CD8-positive, alpha-beta memory T cell (primary cell): ENCODE measurements around the gene SRL. TPM values are rescaled to one million over a fixed set of nuclear protein-coding genes. Genes with fewer than 3 reads are reported as not detected.
A peak's percentile ranks its signal among the peaks of the same experiment; 100 is the strongest.
"Not testable (repeated sequence)": the region's sequence is repeated elsewhere in the genome, so short reads cannot be mapped to it uniquely, and the experiment has no call there.

Experiments
- CTCF ChIA-PET: fragments of 350-600 bp; sonication (Branson Sonifier 250); formaldehyde crosslinking; loops from one replicate; lab custom pipeline; 2021; ENCODE audit warnings: antibody characterized with exemption; lab: Charles Lee
- POLR2A ChIA-PET: fragments of 350-600 bp; sonication (Branson Sonifier 250); formaldehyde crosslinking; loops from one replicate; lab custom pipeline; 2021; ENCODE audit warnings: antibody characterized with exemption; lab: Charles Lee
- DNase-seq, 5 donors: peaks; one replicate each; pipeline versions ENCODE4 v3.0.0 to v3.0.0-alpha.2; 2020 to 2022; ENCODE audit warnings: mixed read lengths in 1 of 5
- H3K27ac ChIP-seq: one replicate; pipeline ENCODE4 v1.7.0; 2013; ENCODE audit warnings: low read depth, mild to moderate bottlenecking, low read length, moderate library complexity
- H3K27me3 ChIP-seq: 2 replicates; pipeline ENCODE4 v1.7.0; 2013; ENCODE audit warnings: low read length, mild to moderate bottlenecking; ENCODE audit not compliant: insufficient read depth, poor library complexity, severe bottlenecking
- H3K36me3 ChIP-seq: 2 replicates; pipeline ENCODE4 v1.7.0; 2013; ENCODE audit warnings: mild to moderate bottlenecking, low read length, moderate library complexity; ENCODE audit not compliant: insufficient read depth
- H3K4me1 ChIP-seq: 2 replicates; pipeline ENCODE4 v1.7.0; 2013; ENCODE audit warnings: mild to moderate bottlenecking, low read length, moderate library complexity; ENCODE audit not compliant: insufficient read depth
- H3K4me3 ChIP-seq: 2 replicates; pipeline ENCODE4 v1.7.0; 2013; ENCODE audit warnings: mild to moderate bottlenecking, low read length
- H3K9me3 ChIP-seq: 2 replicates; pipeline ENCODE4 v1.7.0; 2013; ENCODE audit warnings: mild to moderate bottlenecking, low read length
- H3K27ac Mint-ChIP-seq, 8 donors: one replicate each; pipeline ENCODE4 v1.8.0; 2020 to 2021; ENCODE audit warnings: mixed read lengths in 8 of 8, mild to moderate bottlenecking in 6 of 8, inconsistent platforms in 3 of 8, moderate library complexity in 3 of 8
- H3K27me3 Mint-ChIP-seq, 2 donors: one replicate each; pipeline ENCODE4 v1.8.0; 2020 to 2021; ENCODE audit warnings: mixed read lengths in 2 of 2, mild to moderate bottlenecking in 1 of 2, moderate library complexity in 1 of 2
- H3K36me3 Mint-ChIP-seq, 3 donors: one replicate each; pipeline ENCODE4 v1.8.0; 2020 to 2021; ENCODE audit warnings: mixed read lengths in 3 of 3, inconsistent platforms in 1 of 3, mild to moderate bottlenecking in 1 of 3
- H3K4me1 Mint-ChIP-seq, 3 donors: one replicate each; pipeline ENCODE4 v1.8.0; 2020 to 2021; ENCODE audit warnings: mixed read lengths in 3 of 3, inconsistent platforms in 1 of 3, mild to moderate bottlenecking in 1 of 3
- H3K4me3 Mint-ChIP-seq, 7 donors: one replicate each; pipeline ENCODE4 v1.8.0; 2020 to 2021; ENCODE audit warnings: mixed read lengths in 7 of 7, mild to moderate bottlenecking in 6 of 7, moderate library complexity in 4 of 7, inconsistent platforms in 2 of 7
- H3K9me3 Mint-ChIP-seq, 5 donors: one replicate each; pipeline ENCODE4 v1.8.0; 2020 to 2022; ENCODE audit warnings: mixed read lengths in 5 of 5, mild to moderate bottlenecking in 3 of 5, moderate library complexity in 2 of 5, inconsistent platforms in 1 of 5
- polyA plus RNA-seq: library from polyadenylated mRNA; unstranded; fragments of 300-500 nt; fragmentation: Illumina TruSeq; gene quantifications from one replicate; pipeline ENCODE4 v1.2.3, GENCODE V29; 2021
- total RNA-seq, 2 experiments: library from RNA; stranded (reverse); gene quantifications; one replicate each; pipeline ENCODE4 v1.2.3, GENCODE V29; 2021

Gene SRL
- total and polyA plus RNA-seq, 3 experiments from 2014 or later = not detected

DNA sequence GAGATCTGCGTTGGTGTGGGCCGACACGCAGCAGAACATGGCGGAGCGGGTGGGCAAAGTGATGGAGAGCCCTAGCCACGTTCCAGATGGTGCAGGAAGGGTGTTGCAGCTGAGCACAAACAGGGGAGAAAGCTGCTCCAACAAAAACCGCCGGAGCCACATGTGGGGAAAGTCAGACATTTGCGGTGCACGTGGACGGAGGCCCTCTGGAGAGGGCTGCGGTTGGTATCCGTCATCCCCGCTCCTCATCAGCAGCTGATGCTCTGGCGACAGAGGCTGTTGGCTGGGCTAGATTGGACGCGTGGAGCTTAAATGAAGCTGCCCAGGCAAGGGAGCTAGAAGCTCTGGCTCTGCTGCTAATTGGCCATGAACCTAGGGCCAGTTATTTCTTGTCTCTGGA is 82.2 kb downstream of the SRL start:
- POLR2A ChIA-PET = no interaction called here
- DNase-seq = no peak
- CTCF ChIA-PET = no interaction called here

DNA sequence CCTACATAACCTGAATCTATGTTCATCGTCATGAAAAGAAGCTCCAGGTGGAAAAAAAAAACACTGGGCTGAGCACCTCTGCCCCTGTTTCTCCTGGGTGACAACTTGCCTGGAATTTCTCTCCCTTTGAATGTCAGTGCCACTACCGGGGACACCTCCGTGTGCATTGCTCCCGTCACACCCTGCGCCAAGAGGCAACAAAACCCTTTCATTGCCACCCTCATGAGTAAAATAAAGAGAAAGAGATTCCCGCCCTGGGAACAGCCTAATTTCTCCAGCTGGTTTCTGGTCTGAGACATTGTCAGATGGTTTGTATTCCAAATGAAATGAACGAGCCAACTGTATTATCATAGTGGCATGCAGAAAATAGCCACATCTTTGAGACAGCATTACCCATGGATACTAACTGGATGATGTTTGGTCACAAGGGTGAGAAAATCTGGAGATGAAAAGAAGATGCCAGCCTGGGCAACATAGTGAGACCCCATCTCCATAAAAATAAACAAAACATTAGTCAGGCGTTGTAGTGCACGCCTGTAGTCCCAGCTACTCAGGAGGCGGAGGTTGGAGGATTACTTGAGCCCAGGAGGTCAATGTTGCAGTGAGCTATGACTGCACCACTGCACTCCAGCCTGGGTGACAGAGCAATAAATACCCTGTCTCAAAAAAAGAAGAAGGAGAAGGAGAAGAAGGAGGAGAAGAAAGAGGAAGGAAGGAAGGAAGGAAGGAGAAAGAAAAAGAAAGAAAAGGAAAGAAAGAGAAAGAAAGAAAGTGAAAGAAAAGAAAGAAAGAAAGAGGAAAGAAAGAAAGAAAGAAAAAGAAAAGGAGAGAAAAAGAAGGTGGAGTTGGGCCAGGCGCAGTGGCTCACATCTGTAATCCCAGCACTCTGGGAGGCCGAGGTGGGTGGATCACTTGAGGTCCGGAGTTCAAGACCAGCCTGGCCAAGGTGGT is 83.5 kb downstream of the SRL start:
- Histone ChIP-seq H3K4me1 (no peaks in the 10 kb centered on the region), H3K27ac (no peak overlapping the region), H3K27me3 (no peaks in the 10 kb centered on the region), H3K9me3 (no peaks in the 10 kb centered on the region), H3K36me3 (no peaks in the 10 kb centered on the region), H3K4me3 (no peak overlapping the region)
- peaks cover 0 to 4% of the 10 kb centered on the region in 2 donors for H3K27me3 Mint-ChIP-seq
- no peak overlapping the region for H3K27ac Mint-ChIP-seq
- no peak for DNase-seq
- H3K36me3 Mint-ChIP-seq = no peaks in the 10 kb centered on the region
- H3K4me3 Mint-ChIP-seq = no peak overlapping the region
- CTCF ChIA-PET = no interaction called here
- POLR2A ChIA-PET = no interaction called here
- H3K4me1 Mint-ChIP-seq = peaks cover 0 to 13% (median 0%) of the 10 kb centered on the region in 3 donors
- H3K9me3 Mint-ChIP-seq = no peaks in the 10 kb centered on the region

More for the DNA sequence above, 82.2 kb downstream of the SRL start:
- H3K27ac ChIP-seq = no peak overlapping the region
- Mint-ChIP-seq H3K36me3 (no peaks in the 10 kb centered on the region), H3K27ac (peak overlapping the region in 1 of 8 donors; percentile 42), H3K27me3 (peaks cover 0 to 4% of the 10 kb centered on the region in 2 donors), H3K9me3 (no peaks in the 10 kb centered on the region), H3K4me1 (peaks cover 0 to 13% (median 0%) of the 10 kb centered on the region in 3 donors), H3K4me3 (no peak overlapping the region)
- no peaks in the 10 kb centered on the region for H3K27me3 ChIP-seq
- no peaks in the 10 kb centered on the region for H3K9me3 ChIP-seq
- H3K4me3 ChIP-seq = no peak overlapping the region
- H3K36me3 ChIP-seq = no peaks in the 10 kb centered on the region
- no peaks in the 10 kb centered on the region for H3K4me1 ChIP-seq

DNA sequence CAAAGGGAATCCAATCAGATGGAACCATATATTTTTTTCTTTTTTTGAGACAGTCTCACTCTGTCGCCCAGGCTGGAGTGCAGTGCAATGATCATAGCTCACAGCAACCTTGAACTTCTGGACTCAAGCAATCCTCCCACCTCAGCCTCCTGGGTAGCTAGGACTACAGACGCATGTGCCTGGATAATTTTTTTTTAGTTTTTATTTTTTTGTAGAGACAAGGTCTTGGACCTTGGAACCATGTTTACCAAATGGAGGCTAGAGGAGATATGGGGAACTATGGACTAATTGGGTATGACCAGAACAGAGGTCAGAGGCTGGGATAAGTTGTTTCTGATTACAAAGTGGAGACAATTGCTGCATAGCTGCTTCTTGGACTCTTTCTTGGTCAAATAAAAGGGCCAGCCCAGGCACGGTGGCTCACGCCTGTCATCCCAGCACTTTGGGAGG is 84.5 kb downstream of the SRL start:
- Mint-ChIP-seq H3K36me3 (no peaks in the 10 kb centered on the region), H3K9me3 (no peaks in the 10 kb centered on the region), H3K27me3 (peaks cover 0 to 4% of the 10 kb centered on the region in 2 donors), H3K4me1 (peaks cover 0 to 13% (median 0%) of the 10 kb centered on the region in 3 donors), H3K4me3 (no peak overlapping the region), H3K27ac (no peak overlapping the region)
- ChIA-PET POLR2A (no interaction called here), CTCF (no interaction called here)
- DNase-seq = no peak
- Histone ChIP-seq H3K36me3 (no peaks in the 10 kb centered on the region), H3K27me3 (no peaks in the 10 kb centered on the region), H3K27ac (no peak overlapping the region), H3K4me1 (no peaks in the 10 kb centered on the region), H3K4me3 (no peak overlapping the region), H3K9me3 (no peaks in the 10 kb centered on the region)

- H3K27me3 ChIP-seq, H3K27ac ChIP-seq, H3K27ac Mint-ChIP-seq, H3K36me3 Mint-ChIP-seq, DNase-seq, POLR2A ChIA-PET, H3K9me3 Mint-ChIP-seq, H3K4me3 Mint-ChIP-seq, H3K9me3 ChIP-seq, H3K27me3 Mint-ChIP-seq, H3K36me3 ChIP-seq, H3K4me1 ChIP-seq, H3K4me3 ChIP-seq, CTCF ChIA-PET: not testable (repeated sequence)
- H3K4me1 Mint-ChIP-seq = peaks cover 0 to 13% (median 0%) of the 10 kb centered on the region in 3 donors
Measured at GRCh38 chr16:4156503-4156902, 85.4 kb downstream of the SRL start.

GRCh38 chr16:4153364-4153763 is 88.5 kb downstream of the SRL start:
- H3K4me1 Mint-ChIP-seq, H3K4me1 ChIP-seq, H3K9me3 ChIP-seq, H3K27ac ChIP-seq, H3K9me3 Mint-ChIP-seq, H3K36me3 Mint-ChIP-seq, H3K27me3 Mint-ChIP-seq, H3K4me3 Mint-ChIP-seq, H3K27me3 ChIP-seq, CTCF ChIA-PET, H3K36me3 ChIP-seq, DNase-seq, H3K4me3 ChIP-seq: not testable (repeated sequence)
- POLR2A ChIA-PET = interaction anchor here (0.7 kb wide), 1 partner anchor 14 kb away, joined by 7 read pairs; no protein-coding TSS in a partner anchor
- peak overlapping the region in 1 of 8 donors; percentile 38 for H3K27ac Mint-ChIP-seq

DNA sequence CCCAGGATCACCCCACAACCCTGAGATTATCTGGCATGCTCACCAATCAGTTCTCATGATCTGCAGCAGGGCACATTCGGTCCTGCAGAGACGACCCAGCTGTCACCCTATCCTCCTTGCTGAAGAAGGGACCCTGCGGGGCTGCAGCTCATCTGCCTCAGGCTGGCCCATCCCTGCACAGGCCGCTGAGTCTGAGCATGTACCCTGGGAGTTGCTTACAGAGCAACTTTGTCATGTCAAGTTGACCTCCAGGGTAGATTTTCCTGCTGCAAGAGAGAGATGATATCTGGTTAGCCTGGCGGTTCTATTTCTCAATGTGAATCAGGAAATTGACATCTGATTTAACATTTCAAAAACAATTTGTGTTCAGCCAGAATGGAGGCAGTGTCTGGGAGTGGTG is 89.6 kb downstream of the SRL start:
- Mint-ChIP-seq H3K27me3 (peaks cover 3 to 4% of the 10 kb centered on the region in 2 donors), H3K4me1 (no peaks in the 10 kb centered on the region), H3K4me3 (no peak overlapping the region), H3K27ac (peak overlapping the region in 1 of 8 donors; percentile 24), H3K9me3 (no peaks in the 10 kb centered on the region), H3K36me3 (no peaks in the 10 kb centered on the region)
- Histone ChIP-seq H3K4me1 (no peaks in the 10 kb centered on the region), H3K27ac (no peak overlapping the region), H3K36me3 (no peaks in the 10 kb centered on the region), H3K4me3 (no peak overlapping the region), H3K9me3 (no peaks in the 10 kb centered on the region), H3K27me3 (no peaks in the 10 kb centered on the region)
- DNase-seq = no peak
- CTCF ChIA-PET = no interaction called here
- POLR2A ChIA-PET = no interaction called here

DNA sequence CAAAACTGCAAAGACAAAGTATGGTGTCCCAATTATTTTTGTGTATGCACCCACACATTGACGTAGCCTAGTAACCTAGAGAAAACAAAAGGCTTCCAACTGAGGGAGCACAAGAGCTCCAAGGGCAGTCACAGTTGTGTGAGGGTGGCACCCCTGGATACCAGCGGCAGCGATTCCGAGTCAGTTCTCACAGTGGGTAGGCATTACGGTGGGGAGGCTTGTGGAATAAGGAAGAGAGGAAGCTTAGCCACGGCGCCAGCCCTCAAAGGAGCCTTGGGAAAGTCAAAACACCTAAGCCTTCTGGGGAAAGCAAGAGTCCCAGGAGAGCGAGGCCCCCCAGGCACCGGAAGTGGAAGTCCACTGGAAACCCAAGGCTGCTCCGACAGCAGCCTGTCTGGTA is 94.6 kb downstream of the SRL start:
- peaks cover 7 to 10% (median 8%) of the 10 kb centered on the region in 3 donors for H3K4me1 Mint-ChIP-seq
- DNase-seq = no peak
- Histone ChIP-seq H3K4me1 (peaks cover 6% of the 10 kb centered on the region), H3K27me3 (no peaks in the 10 kb centered on the region), H3K27ac (no peak overlapping the region), H3K4me3 (no peak overlapping the region), H3K36me3 (no peaks in the 10 kb centered on the region), H3K9me3 (no peaks in the 10 kb centered on the region)
- POLR2A ChIA-PET = no interaction called here
- CTCF ChIA-PET = interaction anchor here (1.0 kb wide), 1 partner anchor 37 kb away, joined by 3 read pairs; no protein-coding TSS in a partner anchor
- H3K9me3 Mint-ChIP-seq = no peaks in the 10 kb centered on the region
- peaks cover 2 to 7% of the 10 kb centered on the region in 2 donors for H3K27me3 Mint-ChIP-seq
- peaks cover 0 to 2% (median 0%) of the 10 kb centered on the region in 3 donors for H3K36me3 Mint-ChIP-seq
- no peak overlapping the region for H3K27ac Mint-ChIP-seq
- no peak overlapping the region for H3K4me3 Mint-ChIP-seq

GRCh38 chr16:4142268-4142667 is 99.6 kb downstream of the SRL start:
- DNase-seq = peak; percentile 24 to 66 (median 34)
- peaks cover 6% of the 10 kb centered on the region for H3K4me1 ChIP-seq
- H3K36me3 Mint-ChIP-seq = peaks cover 0 to 5% (median 2%) of the 10 kb centered on the region in 3 donors
- ChIA-PET POLR2A (no interaction called here), CTCF (no interaction called here)
- peak overlapping the region; percentile 39 to 88 (median 75) for H3K27ac Mint-ChIP-seq
- no peaks in the 10 kb centered on the region for H3K36me3 ChIP-seq
- H3K9me3 ChIP-seq = no peaks in the 10 kb centered on the region
- H3K4me3 ChIP-seq = no peak overlapping the region
- no peaks in the 10 kb centered on the region for H3K27me3 ChIP-seq
- H3K4me1 Mint-ChIP-seq = peaks cover 9 to 17% (median 9%) of the 10 kb centered on the region in 3 donors
- H3K27me3 Mint-ChIP-seq = peaks cover 5 to 8% of the 10 kb centered on the region in 2 donors
- peaks cover 0 to 1% (median 0%) of the 10 kb centered on the region in 5 donors for H3K9me3 Mint-ChIP-seq
- peak overlapping the region; percentile 2 for H3K27ac ChIP-seq
- H3K4me3 Mint-ChIP-seq = peak overlapping the region in 2 of 7 donors; percentile 23 to 52
